ENCODE results near the gene DNAI1.

The DNAI1 gene

GRCh38 chr9:34484678-34485077 is 26.1 kb downstream of the DNAI1 start:
- DNase-seq (ENCODE audit: low read depth): no peak
- no peak overlapping the region for H3K4me3 ChIP-seq (ENCODE audit: low read depth, low read length)
- TF ChIP-seq CTCF (IDR thresholded peaks at IDR 0.05; ENCODE audit: low read depth, low read length, missing control alignments): no peak

GRCh38 chr9:34485822-34486221 is 27.2 kb downstream of the DNAI1 start:
- H3K4me3 ChIP-seq (ENCODE audit: low read depth, low read length): no peak overlapping the region
- no peak for DNase-seq (ENCODE audit: low read depth)
- TF ChIP-seq CTCF (IDR thresholded peaks at IDR 0.05; ENCODE audit: low read depth, low read length, missing control alignments): no peak

- H3K4me3 ChIP-seq (ENCODE audit: low read depth, low read length): no peak overlapping the region
Measured at GRCh38 chr9:34486572-34486971, 28.0 kb downstream of the DNAI1 start.

GRCh38 chr9:34490360-34490759 is 31.8 kb downstream of the DNAI1 start:
- no peak for DNase-seq (ENCODE audit: low read depth)
- TF ChIP-seq CTCF (IDR thresholded peaks at IDR 0.05; ENCODE audit: low read depth, low read length, missing control alignments): no peak
- no peak overlapping the region for H3K4me3 ChIP-seq (ENCODE audit: low read depth, low read length)

More at GRCh38 chr9:34486572-34486971, 28.0 kb downstream of the DNAI1 start:
- DNase-seq (ENCODE audit: low read depth): no peak
- no peak for TF ChIP-seq CTCF (IDR thresholded peaks at IDR 0.05; ENCODE audit: low read depth, low read length, missing control alignments)

- H3K4me3 ChIP-seq (ENCODE audit: low read depth, low read length): no peak overlapping the region
Measured at GRCh38 chr9:34490760-34491159, 32.2 kb downstream of the DNAI1 start.

GRCh38 chr9:34491596-34491995 is 33.0 kb downstream of the DNAI1 start:
- H3K4me3 ChIP-seq (ENCODE audit: low read depth, low read length): no peak overlapping the region
- no peak for DNase-seq (ENCODE audit: low read depth)
- no peak for TF ChIP-seq CTCF (IDR thresholded peaks at IDR 0.05; ENCODE audit: low read depth, low read length, missing control alignments)

More at GRCh38 chr9:34490760-34491159, 32.2 kb downstream of the DNAI1 start:
- no peak for TF ChIP-seq CTCF (IDR thresholded peaks at IDR 0.05; ENCODE audit: low read depth, low read length, missing control alignments)
- no peak for DNase-seq (ENCODE audit: low read depth)

- no peak for DNase-seq (ENCODE audit: low read depth)
- no peak overlapping the region for H3K4me3 ChIP-seq (ENCODE audit: low read depth, low read length)
Measured at GRCh38 chr9:34492051-34492450, 33.4 kb downstream of the DNAI1 start.

More at GRCh38 chr9:34492051-34492450, 33.4 kb downstream of the DNAI1 start:
- peak; percentile 13 for TF ChIP-seq CTCF (IDR thresholded peaks at IDR 0.05; ENCODE audit: low read depth, low read length, missing control alignments)
